WI38 (cell line): ENCODE data around the gene OTOGL.

Experiments used
- H3K4me3 ChIP-seq: 2 replicates; pipeline ENCODE4 v1.5.1; 2011; ENCODE audit warnings: low read depth, mild to moderate bottlenecking, control low read depth, low read length
- TF ChIP-seq, protein P1 (sequence below): IDR thresholded peaks from 2 replicates; pipeline ENCODE4 v1.5.1; 2012; ENCODE audit warnings: low read depth, mild to moderate bottlenecking, control low read depth, low read length

The OTOGL gene

GRCh38 chr12:80317899-80318298 lies 218.6 kb downstream of the OTOGL start:
- TF ChIP-seq, protein P1, sequence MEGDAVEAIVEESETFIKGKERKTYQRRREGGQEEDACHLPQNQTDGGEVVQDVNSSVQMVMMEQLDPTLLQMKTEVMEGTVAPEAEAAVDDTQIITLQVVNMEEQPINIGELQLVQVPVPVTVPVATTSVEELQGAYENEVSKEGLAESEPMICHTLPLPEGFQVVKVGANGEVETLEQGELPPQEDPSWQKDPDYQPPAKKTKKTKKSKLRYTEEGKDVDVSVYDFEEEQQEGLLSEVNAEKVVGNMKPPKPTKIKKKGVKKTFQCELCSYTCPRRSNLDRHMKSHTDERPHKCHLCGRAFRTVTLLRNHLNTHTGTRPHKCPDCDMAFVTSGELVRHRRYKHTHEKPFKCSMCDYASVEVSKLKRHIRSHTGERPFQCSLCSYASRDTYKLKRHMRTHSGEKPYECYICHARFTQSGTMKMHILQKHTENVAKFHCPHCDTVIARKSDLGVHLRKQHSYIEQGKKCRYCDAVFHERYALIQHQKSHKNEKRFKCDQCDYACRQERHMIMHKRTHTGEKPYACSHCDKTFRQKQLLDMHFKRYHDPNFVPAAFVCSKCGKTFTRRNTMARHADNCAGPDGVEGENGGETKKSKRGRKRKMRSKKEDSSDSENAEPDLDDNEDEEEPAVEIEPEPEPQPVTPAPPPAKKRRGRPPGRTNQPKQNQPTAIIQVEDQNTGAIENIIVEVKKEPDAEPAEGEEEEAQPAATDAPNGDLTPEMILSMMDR = no peak
- H3K4me3 ChIP-seq = no peak overlapping the region

- TF ChIP-seq, protein P1 = no peak
- no peak overlapping the region for H3K4me3 ChIP-seq
Observed at GRCh38 chr12:80320121-80320678, 220.9 kb downstream of the OTOGL start.

GRCh38 chr12:80321653-80322052 lies 222.3 kb downstream of the OTOGL start:
- TF ChIP-seq, protein P1 = no peak

GRCh38 chr12:80325167-80325959 lies 226.0 kb downstream of the OTOGL start:
- no peak overlapping the region for H3K4me3 ChIP-seq
- TF ChIP-seq, protein P1 = no peak

More at GRCh38 chr12:80321653-80322052, 222.3 kb downstream of the OTOGL start:
- no peak overlapping the region for H3K4me3 ChIP-seq

GRCh38 chr12:80332827-80333226 lies 233.5 kb downstream of the OTOGL start:
- TF ChIP-seq, protein P1 = no peak
- no peak overlapping the region for H3K4me3 ChIP-seq

GRCh38 chr12:80352474-80352873 lies 253.1 kb downstream of the OTOGL start:
- H3K4me3 ChIP-seq = no peak overlapping the region
- TF ChIP-seq, protein P1 = no peak

DNA sequence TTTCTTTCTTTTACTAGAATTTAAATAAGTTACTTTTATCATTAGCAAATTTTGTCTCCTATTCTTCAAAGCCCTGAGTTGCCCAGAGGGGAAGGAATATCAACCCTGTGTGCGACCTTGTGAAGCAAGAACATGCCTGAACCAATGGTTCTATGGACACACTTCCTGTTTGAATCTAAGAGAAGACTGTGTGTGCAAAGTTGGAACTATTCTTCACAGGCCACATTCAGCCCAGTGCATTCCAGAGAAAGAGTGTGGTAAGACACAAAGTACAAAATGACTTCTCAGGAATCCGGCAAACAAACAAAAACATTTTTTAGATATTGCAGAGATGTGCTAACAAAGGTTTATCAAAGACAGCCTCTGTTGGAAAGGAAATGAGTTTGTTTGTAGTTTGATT lies 253.9 kb downstream of the OTOGL start:
- H3K4me3 ChIP-seq = no peak overlapping the region
- TF ChIP-seq, protein P1 = no peak
